ENCODE data around the gene MRPL58.

DNA sequence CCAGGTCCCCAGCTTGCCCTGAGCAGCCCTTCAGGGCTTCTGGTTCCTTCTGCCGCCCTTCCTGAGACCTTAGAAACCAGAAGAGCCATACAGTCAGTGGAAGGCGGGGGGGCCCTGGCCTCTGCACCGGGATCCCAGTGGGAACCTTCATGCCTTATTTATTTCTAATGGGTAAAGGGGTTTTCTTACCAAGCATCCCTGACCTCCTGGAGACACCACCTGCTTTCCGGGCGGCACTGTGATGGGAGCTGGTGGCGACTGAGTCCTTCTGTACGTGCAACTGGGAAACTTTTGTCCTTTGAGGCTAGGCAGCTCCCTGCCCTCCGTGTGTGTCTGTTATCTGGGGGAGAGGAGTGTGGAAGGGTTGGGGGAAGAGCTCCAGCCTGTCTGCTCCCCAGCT lies 7.2 kb upstream of the MRPL58 start:
- TF ChIP-seq, protein P1, sequence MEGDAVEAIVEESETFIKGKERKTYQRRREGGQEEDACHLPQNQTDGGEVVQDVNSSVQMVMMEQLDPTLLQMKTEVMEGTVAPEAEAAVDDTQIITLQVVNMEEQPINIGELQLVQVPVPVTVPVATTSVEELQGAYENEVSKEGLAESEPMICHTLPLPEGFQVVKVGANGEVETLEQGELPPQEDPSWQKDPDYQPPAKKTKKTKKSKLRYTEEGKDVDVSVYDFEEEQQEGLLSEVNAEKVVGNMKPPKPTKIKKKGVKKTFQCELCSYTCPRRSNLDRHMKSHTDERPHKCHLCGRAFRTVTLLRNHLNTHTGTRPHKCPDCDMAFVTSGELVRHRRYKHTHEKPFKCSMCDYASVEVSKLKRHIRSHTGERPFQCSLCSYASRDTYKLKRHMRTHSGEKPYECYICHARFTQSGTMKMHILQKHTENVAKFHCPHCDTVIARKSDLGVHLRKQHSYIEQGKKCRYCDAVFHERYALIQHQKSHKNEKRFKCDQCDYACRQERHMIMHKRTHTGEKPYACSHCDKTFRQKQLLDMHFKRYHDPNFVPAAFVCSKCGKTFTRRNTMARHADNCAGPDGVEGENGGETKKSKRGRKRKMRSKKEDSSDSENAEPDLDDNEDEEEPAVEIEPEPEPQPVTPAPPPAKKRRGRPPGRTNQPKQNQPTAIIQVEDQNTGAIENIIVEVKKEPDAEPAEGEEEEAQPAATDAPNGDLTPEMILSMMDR (IDR thresholded peaks at IDR 0.05) = no peak
- no peak for TF ChIP-seq EZH2 (IDR thresholded peaks at IDR 0.05; ENCODE audit: borderline replicate concordance, insufficient read depth, low read depth, low read length, poor library complexity, severe bottlenecking)

Data from B cell (primary cell).